Gastroesophageal sphincter (tissue), 3 donors: ENCODE results near the gene SRPK2.
"Not testable (repeated sequence)": the region's sequence is repeated elsewhere in the genome, so short reads cannot be mapped to it uniquely, and the experiment has no call there.

Source experiments
- CTCF ChIP-seq, 4 experiments: fragments of 200-600 bp in 2 of 4; fragments of 450-650 bp in 2 of 4; sonication (generic) in 1 of 4; IDR thresholded peaks; one replicate each; pipeline ENCODE4 v1.5.1; 2017 to 2019; ENCODE audit warnings: antibody characterized with exemption in 4 of 4, mild to moderate bottlenecking in 2 of 4, moderate library complexity in 2 of 4
- EP300 ChIP-seq: sonication (generic); formaldehyde crosslinking; IDR thresholded peaks from one replicate; pipeline ENCODE4 v1.6.1; 2017; ENCODE audit warnings: antibody characterized with exemption, mild to moderate bottlenecking
- POLR2AphosphoS5 ChIP-seq: sonication (generic); formaldehyde crosslinking; IDR thresholded peaks from one replicate; pipeline ENCODE4 v1.6.1; 2017; ENCODE audit warnings: antibody characterized with exemption

- not testable (repeated sequence) for TF ChIP-seq EP300; CTCF (IDR thresholded peaks at IDR 0.05); POLR2AphosphoS5
These were observed 64.1 kb downstream of the SRPK2 start for GRCh38 chr7:105324606-105325005.
